Measurements from ENCODE around the gene FAM89B.

The FAM89B gene

DNA sequence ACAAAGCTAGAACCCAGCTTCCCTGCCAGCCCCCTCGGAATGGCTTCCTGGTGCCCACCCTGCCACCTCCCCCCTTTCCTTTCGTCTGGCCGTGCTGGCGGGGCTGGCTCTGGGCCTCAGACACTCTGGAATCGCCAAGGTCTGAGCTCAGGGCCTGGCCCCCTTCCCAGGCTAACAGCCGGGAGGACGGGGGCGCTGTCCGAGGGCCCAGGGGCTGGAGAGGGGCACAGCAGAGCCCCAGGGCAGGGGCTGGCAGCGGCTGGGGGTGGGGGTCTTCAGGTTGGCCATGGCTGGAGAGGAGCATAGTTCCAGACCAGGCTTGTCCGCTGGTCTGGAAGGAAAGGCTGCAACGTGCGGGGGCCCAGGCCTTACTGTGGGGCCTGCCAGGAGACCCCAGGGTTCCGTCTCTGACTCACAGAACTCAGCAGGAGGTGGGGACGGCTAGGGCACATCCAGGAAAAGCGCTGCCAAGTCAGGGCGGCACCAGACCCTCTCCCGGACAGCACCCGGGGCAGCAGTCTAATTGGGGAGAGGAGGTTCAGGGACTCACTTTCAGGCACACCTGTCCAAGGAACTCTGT, 13.3 kb upstream of the FAM89B start:
- TF ChIP-seq RAD21 (IDR thresholded peaks at IDR 0.05; ENCODE audit: low read depth) (peak; percentile 1; the same call in 1 of the 2 replicates), TEAD4 (IDR thresholded peaks at IDR 0.05) (peak; percentile 64), YY1 (IDR thresholded peaks at IDR 0.05; ENCODE audit: low read depth) (0 out of 2 replicates have a peak, but pooled peaks have one; percentile 42), MAX (IDR thresholded peaks at IDR 0.05) (peak; percentile 64), TCF12 (IDR thresholded peaks at IDR 0.05; ENCODE audit: low read depth) (peak; percentile 96), NFIC (IDR thresholded peaks at IDR 0.05) (peak; percentile 99), FOXM1 (IDR thresholded peaks at IDR 0.05; ENCODE audit: borderline replicate concordance, low read depth) (peak; percentile 86), EGR1 (IDR thresholded peaks at IDR 0.05) (no peak; the same call in none of the 2 replicates), EP300 (IDR thresholded peaks at IDR 0.05; ENCODE audit: borderline replicate concordance) (peak; percentile 93), CREB1 (IDR thresholded peaks at IDR 0.05; ENCODE audit: low read depth) (no peak), ZBTB7A (IDR thresholded peaks at IDR 0.05; ENCODE audit: low read depth) (peak; percentile 97), TAF1 (IDR thresholded peaks at IDR 0.05; ENCODE audit: low read depth) (no peak), CEBPB (IDR thresholded peaks at IDR 0.05) (peak; percentile 48; the same call in 1 of the 2 replicates)
- TF ChIP-seq, protein P1, sequence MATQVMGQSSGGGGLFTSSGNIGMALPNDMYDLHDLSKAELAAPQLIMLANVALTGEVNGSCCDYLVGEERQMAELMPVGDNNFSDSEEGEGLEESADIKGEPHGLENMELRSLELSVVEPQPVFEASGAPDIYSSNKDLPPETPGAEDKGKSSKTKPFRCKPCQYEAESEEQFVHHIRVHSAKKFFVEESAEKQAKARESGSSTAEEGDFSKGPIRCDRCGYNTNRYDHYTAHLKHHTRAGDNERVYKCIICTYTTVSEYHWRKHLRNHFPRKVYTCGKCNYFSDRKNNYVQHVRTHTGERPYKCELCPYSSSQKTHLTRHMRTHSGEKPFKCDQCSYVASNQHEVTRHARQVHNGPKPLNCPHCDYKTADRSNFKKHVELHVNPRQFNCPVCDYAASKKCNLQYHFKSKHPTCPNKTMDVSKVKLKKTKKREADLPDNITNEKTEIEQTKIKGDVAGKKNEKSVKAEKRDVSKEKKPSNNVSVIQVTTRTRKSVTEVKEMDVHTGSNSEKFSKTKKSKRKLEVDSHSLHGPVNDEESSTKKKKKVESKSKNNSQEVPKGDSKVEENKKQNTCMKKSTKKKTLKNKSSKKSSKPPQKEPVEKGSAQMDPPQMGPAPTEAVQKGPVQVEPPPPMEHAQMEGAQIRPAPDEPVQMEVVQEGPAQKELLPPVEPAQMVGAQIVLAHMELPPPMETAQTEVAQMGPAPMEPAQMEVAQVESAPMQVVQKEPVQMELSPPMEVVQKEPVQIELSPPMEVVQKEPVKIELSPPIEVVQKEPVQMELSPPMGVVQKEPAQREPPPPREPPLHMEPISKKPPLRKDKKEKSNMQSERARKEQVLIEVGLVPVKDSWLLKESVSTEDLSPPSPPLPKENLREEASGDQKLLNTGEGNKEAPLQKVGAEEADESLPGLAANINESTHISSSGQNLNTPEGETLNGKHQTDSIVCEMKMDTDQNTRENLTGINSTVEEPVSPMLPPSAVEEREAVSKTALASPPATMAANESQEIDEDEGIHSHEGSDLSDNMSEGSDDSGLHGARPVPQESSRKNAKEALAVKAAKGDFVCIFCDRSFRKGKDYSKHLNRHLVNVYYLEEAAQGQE (IDR thresholded peaks at IDR 0.05; ENCODE audit: low read depth), result peak; percentile 16; the same call in 1 of the 2 replicates
- TF ChIP-seq, protein P2, sequence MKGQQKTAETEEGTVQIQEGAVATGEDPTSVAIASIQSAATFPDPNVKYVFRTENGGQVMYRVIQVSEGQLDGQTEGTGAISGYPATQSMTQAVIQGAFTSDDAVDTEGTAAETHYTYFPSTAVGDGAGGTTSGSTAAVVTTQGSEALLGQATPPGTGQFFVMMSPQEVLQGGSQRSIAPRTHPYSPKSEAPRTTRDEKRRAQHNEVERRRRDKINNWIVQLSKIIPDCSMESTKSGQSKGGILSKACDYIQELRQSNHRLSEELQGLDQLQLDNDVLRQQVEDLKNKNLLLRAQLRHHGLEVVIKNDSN (IDR thresholded peaks at IDR 0.05), result no peak; the same call in 1 of the 2 replicates

DNA sequence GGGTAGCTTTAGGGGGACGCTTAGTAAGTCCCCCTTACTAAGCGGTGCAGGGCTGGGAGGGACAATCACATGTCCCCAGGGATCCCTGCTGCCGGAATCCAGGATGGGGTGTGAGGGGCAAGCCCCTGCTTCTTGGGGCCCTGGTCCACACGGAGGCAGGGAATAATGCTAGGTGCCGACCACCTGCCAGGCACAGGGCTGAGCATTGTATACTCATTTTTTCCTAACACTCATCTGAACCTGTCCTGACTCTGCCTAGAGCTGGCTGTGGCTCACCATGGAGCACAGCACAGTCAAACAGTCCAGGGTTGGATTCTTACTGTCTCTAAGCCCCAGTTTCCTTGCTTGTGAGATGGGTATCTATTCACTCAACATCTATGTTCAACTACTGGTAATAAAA, 12.8 kb upstream of the FAM89B start:
- no peak for TF ChIP-seq NFIC (IDR thresholded peaks at IDR 0.05)
- TF ChIP-seq RAD21 (IDR thresholded peaks at IDR 0.05; ENCODE audit: low read depth), result no peak; the same call in 1 of the 2 replicates
- TF ChIP-seq TAF1 (IDR thresholded peaks at IDR 0.05; ENCODE audit: low read depth), result no peak
- TF ChIP-seq ZBTB7A (IDR thresholded peaks at IDR 0.05; ENCODE audit: low read depth), result no peak
- TF ChIP-seq FOXM1 (IDR thresholded peaks at IDR 0.05; ENCODE audit: borderline replicate concordance, low read depth), result no peak
- no peak for TF ChIP-seq TEAD4 (IDR thresholded peaks at IDR 0.05)
- TF ChIP-seq EGR1 (IDR thresholded peaks at IDR 0.05), result no peak; the same call in 1 of the 2 replicates
- no peak for TF ChIP-seq CREB1 (IDR thresholded peaks at IDR 0.05; ENCODE audit: low read depth)
- no peak for TF ChIP-seq EP300 (IDR thresholded peaks at IDR 0.05; ENCODE audit: borderline replicate concordance)
- TF ChIP-seq, protein P1 (IDR thresholded peaks at IDR 0.05; ENCODE audit: low read depth), result no peak
- no peak for TF ChIP-seq YY1 (IDR thresholded peaks at IDR 0.05; ENCODE audit: low read depth)

GRCh38 chr11:65559951-65560537, 12.3 kb upstream of the FAM89B start:
- TF ChIP-seq TCF12 (IDR thresholded peaks at IDR 0.05; ENCODE audit: low read depth), result peak; percentile 74
- peak; percentile 76 for TF ChIP-seq EP300 (IDR thresholded peaks at IDR 0.05; ENCODE audit: borderline replicate concordance)
- peak; percentile 85 for TF ChIP-seq NFIC (IDR thresholded peaks at IDR 0.05)
- peak; percentile 10; the same call in 1 of the 2 replicates for TF ChIP-seq RAD21 (IDR thresholded peaks at IDR 0.05; ENCODE audit: low read depth)
- no peak for TF ChIP-seq EGR1 (IDR thresholded peaks at IDR 0.05)
- TF ChIP-seq TEAD4 (IDR thresholded peaks at IDR 0.05), result peak; percentile 61
- TF ChIP-seq FOXM1 (IDR thresholded peaks at IDR 0.05; ENCODE audit: borderline replicate concordance, low read depth), result no peak
- TF ChIP-seq YY1 (IDR thresholded peaks at IDR 0.05; ENCODE audit: low read depth), result peak; percentile 68
- TF ChIP-seq, protein P1 (IDR thresholded peaks at IDR 0.05; ENCODE audit: low read depth), result no peak

DNA sequence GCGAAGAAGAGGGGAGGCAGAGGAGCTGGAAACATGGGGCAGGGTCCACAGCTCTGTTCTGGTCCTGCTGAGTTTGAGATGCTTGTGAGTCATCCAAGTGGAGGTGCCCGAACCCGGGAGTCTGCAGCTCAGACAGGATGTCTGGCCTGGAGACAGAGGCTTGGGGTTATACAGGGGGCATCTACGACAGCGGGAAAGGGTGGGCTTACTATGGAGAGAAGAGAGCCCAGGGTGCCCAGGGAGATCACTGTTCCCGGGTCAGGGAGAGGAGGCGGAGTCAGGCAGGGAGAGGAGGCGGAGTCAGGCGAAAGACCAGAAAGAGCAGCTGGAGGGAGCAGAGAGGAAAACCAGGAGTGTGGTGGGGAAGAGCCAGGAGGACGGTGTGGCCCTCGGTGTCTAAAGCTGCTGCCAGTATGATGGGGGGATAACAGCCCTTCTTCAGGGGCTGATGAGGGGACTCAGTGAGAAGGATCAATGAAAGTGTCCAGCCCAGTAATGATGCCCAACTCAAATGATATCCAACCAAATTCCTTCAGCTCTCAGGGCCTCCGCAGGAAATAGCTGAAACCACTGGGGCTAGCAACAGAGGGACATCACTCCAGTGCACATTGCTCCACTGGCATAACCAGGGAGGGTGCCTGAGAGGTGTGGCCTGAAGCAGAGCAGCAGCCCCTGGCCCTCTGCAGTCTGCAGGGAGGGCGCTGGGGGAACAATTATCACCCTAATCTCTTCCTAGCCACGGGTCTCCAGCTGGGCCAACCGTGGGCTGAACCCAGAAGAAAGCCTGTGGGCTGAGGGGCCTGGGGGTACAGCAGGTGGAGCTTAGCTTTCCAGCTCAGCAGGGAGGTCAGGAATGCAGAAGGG, 11.6 kb upstream of the FAM89B start:
- TF ChIP-seq ZBTB7A (IDR thresholded peaks at IDR 0.05; ENCODE audit: low read depth), result 0 out of 2 replicates have a peak, but pooled peaks have one; percentile 34
- no peak for TF ChIP-seq NFIC (IDR thresholded peaks at IDR 0.05)

All from Ishikawa (cell line).